Progenitor cell of endocrine pancreas (in vitro differentiated cells): ENCODE measurements around the gene LRRTM1. TPM values are rescaled to one million over a fixed set of nuclear protein-coding genes. Genes with fewer than 3 reads are reported as not detected.

Experiments
- DNase-seq: peaks from one replicate; pipeline ENCODE4 v3.0.0; 2021; ENCODE audit warnings: low spot score; ENCODE audit not compliant: unreplicated experiment
- H3K27ac Mint-ChIP-seq: 2 replicates; pipeline ENCODE4 v1.8.0; 2021; ENCODE audit warnings: mild to moderate bottlenecking, moderate library complexity, mixed read lengths
- H3K27me3 Mint-ChIP-seq: 2 replicates; pipeline ENCODE4 v1.8.0; 2021; ENCODE audit warnings: mixed read lengths
- H3K36me3 Mint-ChIP-seq: 2 replicates; pipeline ENCODE4 v1.8.0; 2022; ENCODE audit warnings: mixed read lengths; ENCODE audit not compliant: insufficient read depth
- H3K4me1 Mint-ChIP-seq: 2 replicates; pipeline ENCODE4 v1.8.0; 2021; ENCODE audit warnings: low read depth, mixed read lengths
- H3K4me3 Mint-ChIP-seq: 2 replicates; pipeline ENCODE4 v1.8.0; 2021; ENCODE audit warnings: low read depth, mild to moderate bottlenecking, moderate library complexity, mixed read lengths
- H3K9me3 Mint-ChIP-seq: 2 replicates; pipeline ENCODE4 v1.8.0; 2021; ENCODE audit warnings: low read depth, mixed read lengths
- total RNA-seq: library from RNA; stranded (reverse); gene quantifications from 2 replicates; pipeline ENCODE4 v1.2.1, GENCODE V29; 2021
- TF ChIP-seq, protein P1 (sequence below): fragments of 200-600 bp; sonication (generic); IDR thresholded peaks from one replicate; pipeline ENCODE4 v1.5.0; 2021; ENCODE audit warnings: antibody characterized with exemption, mild to moderate bottlenecking; ENCODE audit not compliant: unreplicated experiment

The LRRTM1 gene
- total RNA-seq, 1 donor from 2014 or later: 1.6 TPM

DNA sequence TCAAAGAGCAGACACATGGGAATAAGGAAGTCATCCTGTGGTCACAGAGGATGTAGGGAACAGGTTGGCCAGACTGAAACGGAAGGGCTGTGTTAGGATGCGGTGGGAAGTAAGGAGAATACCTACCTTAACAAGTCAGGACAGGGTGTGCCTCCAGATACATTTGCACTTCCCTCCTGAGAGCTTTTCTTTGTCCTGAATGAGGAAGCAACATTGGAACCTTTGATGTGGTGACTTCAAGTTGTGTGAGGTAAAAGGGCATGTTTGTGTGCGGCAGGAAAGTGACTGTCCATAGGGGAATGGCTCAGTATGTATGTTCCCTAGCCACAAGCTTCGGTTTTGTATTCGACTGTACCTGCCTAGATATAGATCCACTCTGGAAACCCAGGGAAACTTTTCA lies 24.9 kb upstream of the LRRTM1 start:
- Mint-ChIP-seq H3K36me3 (no peaks in the 10 kb centered on the region), H3K4me3 (no peak overlapping the region), H3K27me3 (peaks cover 9% of the 10 kb centered on the region), H3K27ac (no peak overlapping the region), H3K9me3 (no peaks in the 10 kb centered on the region), H3K4me1 (no peaks in the 10 kb centered on the region)
- DNase-seq: no peak
- TF ChIP-seq, protein P1, sequence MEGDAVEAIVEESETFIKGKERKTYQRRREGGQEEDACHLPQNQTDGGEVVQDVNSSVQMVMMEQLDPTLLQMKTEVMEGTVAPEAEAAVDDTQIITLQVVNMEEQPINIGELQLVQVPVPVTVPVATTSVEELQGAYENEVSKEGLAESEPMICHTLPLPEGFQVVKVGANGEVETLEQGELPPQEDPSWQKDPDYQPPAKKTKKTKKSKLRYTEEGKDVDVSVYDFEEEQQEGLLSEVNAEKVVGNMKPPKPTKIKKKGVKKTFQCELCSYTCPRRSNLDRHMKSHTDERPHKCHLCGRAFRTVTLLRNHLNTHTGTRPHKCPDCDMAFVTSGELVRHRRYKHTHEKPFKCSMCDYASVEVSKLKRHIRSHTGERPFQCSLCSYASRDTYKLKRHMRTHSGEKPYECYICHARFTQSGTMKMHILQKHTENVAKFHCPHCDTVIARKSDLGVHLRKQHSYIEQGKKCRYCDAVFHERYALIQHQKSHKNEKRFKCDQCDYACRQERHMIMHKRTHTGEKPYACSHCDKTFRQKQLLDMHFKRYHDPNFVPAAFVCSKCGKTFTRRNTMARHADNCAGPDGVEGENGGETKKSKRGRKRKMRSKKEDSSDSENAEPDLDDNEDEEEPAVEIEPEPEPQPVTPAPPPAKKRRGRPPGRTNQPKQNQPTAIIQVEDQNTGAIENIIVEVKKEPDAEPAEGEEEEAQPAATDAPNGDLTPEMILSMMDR: no peak

DNA sequence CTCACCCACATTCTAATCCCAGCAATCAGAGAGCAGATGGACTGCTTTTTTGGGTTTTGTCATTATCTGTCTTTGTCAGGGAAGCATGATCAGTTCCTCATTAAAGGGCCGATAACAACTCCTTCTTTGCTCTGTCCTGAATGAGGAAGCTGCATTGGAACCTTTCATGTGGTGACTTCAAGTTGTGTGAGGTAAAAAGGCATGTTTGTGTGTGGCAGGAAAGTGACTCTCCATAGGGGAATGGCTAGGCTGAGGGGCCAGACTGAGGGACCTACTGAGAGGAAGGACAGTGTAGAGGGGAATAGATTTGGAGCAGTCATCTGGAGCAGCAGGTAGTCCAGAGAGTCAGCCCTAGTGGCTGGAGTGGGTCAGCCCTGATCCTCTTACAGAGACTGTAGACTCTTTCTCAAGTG lies 23.6 kb upstream of the LRRTM1 start:
- H3K27ac Mint-ChIP-seq: no peak overlapping the region
- no peaks in the 10 kb centered on the region for H3K9me3 Mint-ChIP-seq
- TF ChIP-seq, protein P1: no peak
- H3K27me3 Mint-ChIP-seq: peaks cover 9% of the 10 kb centered on the region
- no peak for DNase-seq
- no peaks in the 10 kb centered on the region for H3K36me3 Mint-ChIP-seq
- no peaks in the 10 kb centered on the region for H3K4me1 Mint-ChIP-seq
- no peak overlapping the region for H3K4me3 Mint-ChIP-seq

DNA sequence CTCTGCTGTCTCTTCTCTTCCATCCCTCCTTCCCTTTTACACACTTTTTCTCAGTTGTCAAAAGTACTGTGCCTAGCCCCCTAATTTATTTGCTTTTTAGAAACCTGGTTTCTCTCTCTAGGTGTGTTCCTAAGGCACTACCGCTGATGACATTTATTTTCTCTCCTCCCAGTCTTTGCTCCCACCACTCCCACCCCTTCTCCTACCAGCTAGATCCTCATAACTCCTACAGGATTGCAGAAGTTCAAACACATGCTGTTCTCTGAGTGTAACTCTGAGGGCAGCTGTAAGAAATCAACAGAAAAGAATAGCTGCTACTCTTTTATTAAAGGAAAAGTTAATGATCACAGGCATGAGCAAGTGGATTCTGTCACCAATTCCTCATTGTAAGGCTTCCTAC lies 22.3 kb upstream of the LRRTM1 start:
- no peaks in the 10 kb centered on the region for H3K9me3 Mint-ChIP-seq
- TF ChIP-seq, protein P1: no peak
- no peaks in the 10 kb centered on the region for H3K36me3 Mint-ChIP-seq
- no peak overlapping the region for H3K4me3 Mint-ChIP-seq
- H3K27me3 Mint-ChIP-seq: peaks cover 13% of the 10 kb centered on the region
- H3K27ac Mint-ChIP-seq: no peak overlapping the region
- peaks cover 2% of the 10 kb centered on the region for H3K4me1 Mint-ChIP-seq
- DNase-seq: no peak

DNA sequence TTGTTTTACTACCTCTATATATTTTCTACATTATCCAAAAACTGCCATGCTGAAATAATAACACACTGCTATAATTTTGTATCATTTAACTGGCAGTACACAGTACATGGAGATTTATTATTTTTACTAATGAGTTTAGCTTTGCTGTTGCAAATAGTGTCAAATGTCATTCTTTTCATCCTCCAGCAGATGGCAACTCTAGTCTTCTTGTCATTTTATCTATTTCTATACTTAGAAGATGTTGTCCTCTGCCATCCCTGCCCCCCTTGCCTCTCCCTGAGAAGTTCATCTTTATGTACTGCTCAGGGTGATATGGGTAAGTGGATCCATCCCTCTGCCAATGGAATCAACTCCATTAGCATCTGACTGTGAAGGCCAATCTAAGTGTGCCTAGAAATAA lies 21.7 kb upstream of the LRRTM1 start:
- peaks cover 15% of the 10 kb centered on the region for H3K27me3 Mint-ChIP-seq
- H3K36me3 Mint-ChIP-seq: no peaks in the 10 kb centered on the region
- H3K4me1 Mint-ChIP-seq: peaks cover 2% of the 10 kb centered on the region
- H3K4me3 Mint-ChIP-seq: no peak overlapping the region
- TF ChIP-seq, protein P1: peak; percentile 55
- no peak overlapping the region for H3K27ac Mint-ChIP-seq
- DNase-seq: no peak
- H3K9me3 Mint-ChIP-seq: no peaks in the 10 kb centered on the region

DNA sequence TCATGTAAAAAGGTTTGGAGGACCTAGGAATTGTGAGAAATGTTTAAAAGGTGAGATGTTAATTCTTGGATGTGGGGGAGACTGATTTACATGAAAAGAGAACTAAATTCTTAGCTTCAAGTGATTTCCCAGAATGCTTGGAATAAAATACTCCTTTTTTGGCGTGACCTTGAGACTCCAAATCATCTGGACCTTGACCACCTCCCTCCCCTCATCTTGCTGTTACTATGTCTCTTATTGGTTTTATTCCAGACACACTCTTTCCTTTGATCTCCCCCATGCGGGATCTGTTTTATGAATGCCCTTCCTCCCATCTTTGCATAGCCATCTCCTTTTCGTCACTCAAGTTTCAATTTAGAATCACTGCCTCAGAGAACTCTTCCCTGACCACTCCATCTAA lies 20.0 kb upstream of the LRRTM1 start:
- H3K4me3 Mint-ChIP-seq: no peak overlapping the region
- no peak for DNase-seq
- H3K27ac Mint-ChIP-seq: no peak overlapping the region
- TF ChIP-seq, protein P1: no peak
- peaks cover 2% of the 10 kb centered on the region for H3K4me1 Mint-ChIP-seq
- H3K36me3 Mint-ChIP-seq: no peaks in the 10 kb centered on the region
- peaks cover 14% of the 10 kb centered on the region for H3K27me3 Mint-ChIP-seq
- H3K9me3 Mint-ChIP-seq: no peaks in the 10 kb centered on the region
